HG03139 (cell line): Measurements from ENCODE around the gene MCAT.

Source experiments
- ATAC-seq: cut with Tn5 transposase; IDR thresholded peaks from one replicate; pipeline ENCODE4 v1.9.1; 2021; ENCODE audit not compliant: unreplicated experiment

MCAT gene

GRCh38 chr22:43173566-43173965, 30.4 kb upstream of the MCAT start:
- no peak for ATAC-seq

- no peak for ATAC-seq
These were observed 29.0 kb upstream of the MCAT start for GRCh38 chr22:43172191-43172590.

DNA sequence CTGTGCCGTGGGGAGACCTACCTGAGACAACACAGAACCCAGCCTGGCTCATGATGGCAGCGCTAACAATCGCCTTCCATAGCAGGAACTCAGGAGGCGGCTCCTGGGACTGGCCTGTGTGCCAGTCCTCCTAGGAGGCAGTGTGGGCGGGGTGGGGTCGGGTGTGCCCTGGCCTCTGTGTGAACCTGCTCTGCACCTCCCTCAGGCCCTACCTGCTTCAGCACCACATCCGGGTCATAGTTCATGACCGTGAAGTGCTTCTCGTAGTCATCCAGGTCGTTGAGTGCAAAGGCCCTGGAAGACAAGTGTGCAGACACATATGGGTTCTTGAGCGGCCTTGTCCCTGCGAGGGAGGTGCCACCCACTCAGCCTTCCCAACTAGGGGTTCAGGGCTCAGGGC, 28.4 kb upstream of the MCAT start:
- ATAC-seq = no peak

DNA sequence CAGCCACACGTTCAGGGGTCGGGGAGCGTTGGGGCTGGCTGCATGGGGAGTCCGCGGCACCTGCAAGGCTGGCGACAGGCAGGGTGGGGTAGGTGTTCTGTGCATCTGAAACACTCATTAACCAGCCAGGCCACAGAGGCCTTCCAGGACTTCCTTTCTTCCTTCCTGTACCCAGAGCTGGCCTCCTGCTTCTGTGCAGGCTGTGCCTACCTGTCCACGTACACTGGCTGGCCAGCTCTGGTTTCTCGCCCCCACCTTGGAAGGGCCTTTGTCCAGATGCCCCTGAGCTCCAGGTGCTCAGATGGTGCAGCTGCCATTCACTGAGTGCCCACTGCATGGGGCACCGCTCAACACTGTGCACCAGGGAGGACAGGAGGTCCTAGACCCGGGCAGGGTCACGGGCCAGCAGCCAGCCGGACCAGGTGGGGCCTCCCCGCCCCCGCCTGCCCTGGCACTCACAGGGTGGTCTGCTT, 27.9 kb upstream of the MCAT start:
- no peak for ATAC-seq

- ATAC-seq = no peak
These were observed 26.9 kb upstream of the MCAT start for GRCh38 chr22:43170131-43170480.

DNA sequence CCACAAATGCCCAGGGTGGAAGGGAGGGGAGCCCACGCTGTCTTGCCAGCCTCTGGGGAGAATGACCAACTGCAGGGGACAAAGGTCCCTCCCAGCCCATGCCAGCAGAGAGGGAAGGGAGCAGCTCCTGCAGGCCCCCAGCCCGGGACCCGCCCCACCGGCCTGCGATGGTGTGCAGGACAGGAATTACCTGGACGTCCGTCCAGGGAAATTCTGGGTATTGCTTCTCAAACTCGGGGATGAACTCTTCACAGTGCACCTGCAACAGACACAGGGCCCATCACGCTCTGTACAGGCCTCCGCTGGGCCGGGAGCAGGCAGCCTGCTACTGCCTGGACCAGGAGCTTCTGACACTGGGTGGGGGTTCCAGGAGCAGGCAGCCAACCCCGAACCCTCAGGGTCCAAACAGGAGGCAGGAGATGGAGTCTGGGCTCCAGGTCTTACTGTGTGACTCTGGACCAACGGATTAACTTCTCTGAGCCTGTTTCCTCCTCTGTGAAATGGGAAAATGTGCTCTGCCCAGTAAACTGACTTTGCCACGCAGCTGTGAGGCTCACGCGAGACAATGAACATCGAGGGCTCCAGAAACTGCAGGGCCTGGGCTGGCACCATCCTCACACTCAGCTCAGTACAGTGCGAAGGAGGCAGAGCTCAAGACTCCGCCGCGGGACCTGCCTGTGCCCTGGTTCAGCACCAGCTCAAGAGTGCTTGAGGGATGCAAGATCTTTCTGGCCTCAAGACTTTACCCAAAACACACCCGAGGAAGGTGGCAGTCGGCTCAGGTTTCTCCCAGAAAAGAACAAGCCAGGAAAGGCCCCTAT, 26.3 kb upstream of the MCAT start:
- ATAC-seq = no peak

- no peak for ATAC-seq
These were observed 25.5 kb upstream of the MCAT start for GRCh38 chr22:43168471-43169309.

GRCh38 chr22:43167001-43167589, 23.9 kb upstream of the MCAT start:
- ATAC-seq = no peak

- ATAC-seq = no peak
These were observed 23.1 kb upstream of the MCAT start for GRCh38 chr22:43166132-43166930.

GRCh38 chr22:43164636-43165035, 21.4 kb upstream of the MCAT start:
- ATAC-seq = no peak

GRCh38 chr22:43163241-43163795, 20.1 kb upstream of the MCAT start:
- no peak for ATAC-seq

GRCh38 chr22:43162412-43163150, 19.4 kb upstream of the MCAT start:
- ATAC-seq = no peak

- no peak for ATAC-seq
These were observed 17.4 kb upstream of the MCAT start for GRCh38 chr22:43160497-43161126.

GRCh38 chr22:43159484-43160178, 16.4 kb upstream of the MCAT start:
- no peak for ATAC-seq

- no peak for ATAC-seq
These were observed 15.7 kb upstream of the MCAT start for GRCh38 chr22:43158778-43159483.

DNA sequence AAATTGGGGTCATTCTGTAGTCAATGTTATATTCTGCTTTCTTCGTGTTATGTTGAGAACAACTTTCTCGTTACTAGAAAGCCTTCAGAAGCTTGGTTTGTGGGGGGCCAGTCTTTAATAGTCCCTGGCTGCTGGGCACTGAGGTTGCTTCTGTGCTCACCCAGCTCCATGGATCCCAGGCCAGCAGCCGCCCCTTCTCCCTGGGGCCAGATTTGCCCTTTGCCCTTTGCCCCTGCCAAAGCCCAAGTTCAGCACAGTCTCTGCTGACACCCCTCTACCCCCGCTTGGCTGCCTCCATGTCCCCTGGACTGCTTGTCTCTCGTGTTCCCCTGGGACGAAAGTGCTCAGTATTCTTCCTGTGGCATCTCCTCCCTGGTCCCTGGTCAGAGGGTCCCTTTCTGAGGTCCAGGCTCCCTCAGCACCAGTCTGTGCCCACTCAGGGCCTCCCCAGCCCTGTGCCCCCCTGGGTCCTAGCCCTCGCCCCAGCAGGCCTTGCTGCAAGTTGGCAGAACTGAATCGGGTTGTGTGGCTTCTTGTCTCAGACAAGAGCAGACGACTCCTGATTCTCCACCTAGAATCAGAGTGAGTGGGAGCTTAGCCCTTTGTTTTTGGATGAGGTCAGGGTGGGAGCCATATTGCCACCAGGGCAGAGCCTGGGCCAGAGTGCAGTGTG, 14.8 kb upstream of the MCAT start:
- no peak for ATAC-seq

DNA sequence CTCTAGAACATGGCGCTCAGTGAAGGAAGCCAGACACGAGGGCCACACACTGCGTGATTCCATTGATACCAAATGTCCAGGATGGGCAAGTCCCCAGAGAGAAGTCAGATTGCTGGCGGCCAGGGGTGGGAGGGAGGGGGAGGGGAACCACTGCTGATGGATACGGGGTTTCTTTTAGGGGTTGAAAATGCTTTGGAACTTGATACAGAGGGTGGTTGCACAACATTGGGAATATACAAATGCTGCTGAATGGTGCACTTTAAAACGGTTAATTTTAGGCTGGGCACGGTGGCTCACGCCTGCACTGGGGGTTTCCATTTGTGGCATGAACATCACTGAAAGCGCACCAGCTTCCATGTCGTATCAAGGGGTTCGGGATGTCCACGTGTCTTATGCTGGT, 13.2 kb upstream of the MCAT start:
- no peak for ATAC-seq

GRCh38 chr22:43155789-43156188, 12.6 kb upstream of the MCAT start:
- no peak for ATAC-seq
